ENCODE results near the gene NPSR1.

NPSR1 gene

GRCh38 chr7:34755008-34755407 is 97.0 kb downstream of the NPSR1 start (continued):
- TF ChIP-seq, protein P1, sequence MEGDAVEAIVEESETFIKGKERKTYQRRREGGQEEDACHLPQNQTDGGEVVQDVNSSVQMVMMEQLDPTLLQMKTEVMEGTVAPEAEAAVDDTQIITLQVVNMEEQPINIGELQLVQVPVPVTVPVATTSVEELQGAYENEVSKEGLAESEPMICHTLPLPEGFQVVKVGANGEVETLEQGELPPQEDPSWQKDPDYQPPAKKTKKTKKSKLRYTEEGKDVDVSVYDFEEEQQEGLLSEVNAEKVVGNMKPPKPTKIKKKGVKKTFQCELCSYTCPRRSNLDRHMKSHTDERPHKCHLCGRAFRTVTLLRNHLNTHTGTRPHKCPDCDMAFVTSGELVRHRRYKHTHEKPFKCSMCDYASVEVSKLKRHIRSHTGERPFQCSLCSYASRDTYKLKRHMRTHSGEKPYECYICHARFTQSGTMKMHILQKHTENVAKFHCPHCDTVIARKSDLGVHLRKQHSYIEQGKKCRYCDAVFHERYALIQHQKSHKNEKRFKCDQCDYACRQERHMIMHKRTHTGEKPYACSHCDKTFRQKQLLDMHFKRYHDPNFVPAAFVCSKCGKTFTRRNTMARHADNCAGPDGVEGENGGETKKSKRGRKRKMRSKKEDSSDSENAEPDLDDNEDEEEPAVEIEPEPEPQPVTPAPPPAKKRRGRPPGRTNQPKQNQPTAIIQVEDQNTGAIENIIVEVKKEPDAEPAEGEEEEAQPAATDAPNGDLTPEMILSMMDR (tag by site-specific recombination; IDR thresholded peaks at IDR 0.05): no peak

DNA sequence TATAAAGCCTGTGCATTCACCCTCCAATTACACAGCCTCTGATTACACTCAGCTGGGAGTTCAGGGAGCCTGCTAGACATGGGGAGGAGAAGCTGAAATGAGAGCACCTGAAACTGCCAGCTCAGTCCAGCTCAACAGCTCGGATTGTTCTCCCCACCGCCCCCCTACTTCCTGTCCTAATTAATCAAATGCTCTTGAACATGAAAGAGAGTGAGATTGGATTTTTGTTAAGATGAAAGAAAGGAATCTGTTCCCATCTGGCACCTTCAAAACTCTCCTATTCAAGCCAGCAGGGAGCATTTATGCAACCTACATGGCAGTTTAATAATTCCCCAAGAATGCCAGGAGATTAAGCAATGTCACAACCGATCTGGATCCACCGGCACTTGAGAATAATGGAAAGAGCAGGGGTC is 98.0 kb downstream of the NPSR1 start:
- ChIA-PET POLR2A (no interaction called here), CTCF (interaction anchor here (0.6 kb wide), 2 partner anchors 68 to 93 kb away, joined by 3 to 4 read pairs; no protein-coding TSS in a partner anchor)
- H3K4me1 ChIP-seq (ENCODE audit: control insufficient read depth, insufficient read depth, low read length): no peaks in the 10 kb centered on the region
- no peak for TF ChIP-seq ZNF677 (tag by site-specific recombination; IDR thresholded peaks at IDR 0.05)
- TF ChIP-seq, protein P2, sequence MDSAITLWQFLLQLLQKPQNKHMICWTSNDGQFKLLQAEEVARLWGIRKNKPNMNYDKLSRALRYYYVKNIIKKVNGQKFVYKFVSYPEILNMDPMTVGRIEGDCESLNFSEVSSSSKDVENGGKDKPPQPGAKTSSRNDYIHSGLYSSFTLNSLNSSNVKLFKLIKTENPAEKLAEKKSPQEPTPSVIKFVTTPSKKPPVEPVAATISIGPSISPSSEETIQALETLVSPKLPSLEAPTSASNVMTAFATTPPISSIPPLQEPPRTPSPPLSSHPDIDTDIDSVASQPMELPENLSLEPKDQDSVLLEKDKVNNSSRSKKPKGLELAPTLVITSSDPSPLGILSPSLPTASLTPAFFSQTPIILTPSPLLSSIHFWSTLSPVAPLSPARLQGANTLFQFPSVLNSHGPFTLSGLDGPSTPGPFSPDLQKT (IDR thresholded peaks at IDR 0.05; ENCODE audit: borderline replicate concordance, low read depth, low read length): no peak
- TF ChIP-seq ZXDB (tag by site-specific recombination; IDR thresholded peaks at IDR 0.05): no peak
- no peak for TF ChIP-seq ZNF692 (tag by site-specific recombination; IDR thresholded peaks at IDR 0.05)
- no peak for TF ChIP-seq PRDM10 (tag by site-specific recombination; IDR thresholded peaks at IDR 0.05)
- no peak for TF ChIP-seq ZNF488 (tag by site-specific recombination; IDR thresholded peaks at IDR 0.05)
- TF ChIP-seq ZNF169 (tag by site-specific recombination; IDR thresholded peaks at IDR 0.05): no peak
- TF ChIP-seq ZNF514 (tag by site-specific recombination; IDR thresholded peaks at IDR 0.05): no peak
- no peak for TF ChIP-seq MZF1 (tag by site-specific recombination; IDR thresholded peaks at IDR 0.05; ENCODE audit: borderline replicate concordance)
- no peak for TF ChIP-seq SP2 (tag by site-specific recombination; IDR thresholded peaks at IDR 0.05)
- no peak for TF ChIP-seq ZBTB11 (tag by site-specific recombination; conservative IDR thresholded peaks at IDR 0.05; ENCODE audit: low read depth)
- TF ChIP-seq ZNF548 (tag by site-specific recombination; IDR thresholded peaks at IDR 0.05): no peak
- TF ChIP-seq BCL11B (tag by site-specific recombination; IDR thresholded peaks at IDR 0.05; ENCODE audit: low read depth): no peak
- no peak for TF ChIP-seq ZNF292 (tag by site-specific recombination; IDR thresholded peaks at IDR 0.05; ENCODE audit: borderline replicate concordance, low read depth)
- no peak for TF ChIP-seq ZNF530 (tag by site-specific recombination; IDR thresholded peaks at IDR 0.05; ENCODE audit: low read depth)
- TF ChIP-seq ZFP41 (tag by site-specific recombination; IDR thresholded peaks at IDR 0.05; ENCODE audit: borderline replicate concordance): no peak
- no peak for TF ChIP-seq ZSCAN5A (tag by site-specific recombination; IDR thresholded peaks at IDR 0.05)
- H3K27ac ChIP-seq (ENCODE audit: extremely low read depth, low read depth, low read length): no peak overlapping the region
- no peaks in the 10 kb centered on the region for H3K36me3 ChIP-seq (ENCODE audit: control insufficient read depth in 2 of 2, insufficient read depth in 1 of 2, low read length in 2 of 2)
- no peaks in the 10 kb centered on the region for H3K9me3 ChIP-seq (ENCODE audit: control insufficient read depth, insufficient read depth, low read depth, low read length)
- no peak overlapping the region for H3K4me3 ChIP-seq (ENCODE audit: low read depth, low read length)

All from HEK293 (cell line).